Measurements from ENCODE around the gene FSIP1. TPM values are rescaled to one million over a fixed set of nuclear protein-coding genes. Genes with fewer than 3 reads are reported as not detected.

Gene FSIP1
- total RNA-seq, 1 donor: 3.6 TPM

GRCh38 chr15:39713846-39714245, 68.8 kb downstream of the FSIP1 start:
- H2AFZ ChIP-seq (ENCODE audit: low read length): no peak overlapping the region
- H3K27me3 ChIP-seq (ENCODE audit: insufficient read depth, low read length): no peaks in the 10 kb centered on the region
- peaks cover 7% of the 10 kb centered on the region for H3K4me1 ChIP-seq (ENCODE audit: insufficient read depth, low read length)
- H3K36me3 ChIP-seq (ENCODE audit: insufficient read depth, low read length): no peaks in the 10 kb centered on the region
- H3K9me3 ChIP-seq (ENCODE audit: low read depth, low read length): no peaks in the 10 kb centered on the region
- H3K4me2 ChIP-seq (ENCODE audit: insufficient read depth, low read length): no peak overlapping the region
- TF ChIP-seq, protein P1, sequence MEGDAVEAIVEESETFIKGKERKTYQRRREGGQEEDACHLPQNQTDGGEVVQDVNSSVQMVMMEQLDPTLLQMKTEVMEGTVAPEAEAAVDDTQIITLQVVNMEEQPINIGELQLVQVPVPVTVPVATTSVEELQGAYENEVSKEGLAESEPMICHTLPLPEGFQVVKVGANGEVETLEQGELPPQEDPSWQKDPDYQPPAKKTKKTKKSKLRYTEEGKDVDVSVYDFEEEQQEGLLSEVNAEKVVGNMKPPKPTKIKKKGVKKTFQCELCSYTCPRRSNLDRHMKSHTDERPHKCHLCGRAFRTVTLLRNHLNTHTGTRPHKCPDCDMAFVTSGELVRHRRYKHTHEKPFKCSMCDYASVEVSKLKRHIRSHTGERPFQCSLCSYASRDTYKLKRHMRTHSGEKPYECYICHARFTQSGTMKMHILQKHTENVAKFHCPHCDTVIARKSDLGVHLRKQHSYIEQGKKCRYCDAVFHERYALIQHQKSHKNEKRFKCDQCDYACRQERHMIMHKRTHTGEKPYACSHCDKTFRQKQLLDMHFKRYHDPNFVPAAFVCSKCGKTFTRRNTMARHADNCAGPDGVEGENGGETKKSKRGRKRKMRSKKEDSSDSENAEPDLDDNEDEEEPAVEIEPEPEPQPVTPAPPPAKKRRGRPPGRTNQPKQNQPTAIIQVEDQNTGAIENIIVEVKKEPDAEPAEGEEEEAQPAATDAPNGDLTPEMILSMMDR (IDR thresholded peaks at IDR 0.05; ENCODE audit: extremely low read depth, low read depth, low read length): no peak
- no peak overlapping the region for H3K4me3 ChIP-seq (ENCODE audit: insufficient read depth, low read length)
- H3K79me2 ChIP-seq (ENCODE audit: insufficient read depth, low read length): no peaks in the 10 kb centered on the region
- no peaks in the 10 kb centered on the region for H4K20me1 ChIP-seq (ENCODE audit: insufficient read depth, low read length)
- no peak overlapping the region for H3K27ac ChIP-seq (ENCODE audit: low read depth, low read length)
- DNase-seq (ENCODE audit: insufficient read length, low spot score, missing footprints): no peak

DNA sequence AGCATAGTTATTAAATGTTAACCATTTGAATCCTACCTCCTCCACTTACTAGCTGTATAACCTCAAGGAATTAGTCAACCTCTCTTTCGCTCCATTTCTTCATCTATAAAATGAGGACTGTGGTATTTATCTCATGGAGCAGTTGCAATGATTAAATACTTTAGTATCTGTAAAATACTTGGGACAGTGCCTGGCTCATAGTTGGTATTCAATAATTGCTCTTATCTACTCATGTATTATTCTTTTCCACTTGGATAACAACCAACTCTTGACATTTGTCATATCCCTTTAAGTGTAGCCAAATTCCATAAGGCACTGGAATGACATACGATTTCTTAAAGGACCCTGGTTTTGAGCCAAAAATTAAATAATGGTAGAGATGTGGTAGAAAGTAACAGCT, 72.0 kb downstream of the FSIP1 start:
- TF ChIP-seq, protein P1 (IDR thresholded peaks at IDR 0.05; ENCODE audit: extremely low read depth, low read depth, low read length): no peak
- no peak overlapping the region for H3K27ac ChIP-seq (ENCODE audit: low read depth, low read length)
- no peak for DNase-seq (ENCODE audit: insufficient read length, low spot score, missing footprints)
- no peak overlapping the region for H3K4me2 ChIP-seq (ENCODE audit: insufficient read depth, low read length)
- no peak overlapping the region for H3K4me3 ChIP-seq (ENCODE audit: insufficient read depth, low read length)
- H3K27me3 ChIP-seq (ENCODE audit: insufficient read depth, low read length): no peaks in the 10 kb centered on the region
- H3K36me3 ChIP-seq (ENCODE audit: insufficient read depth, low read length): no peaks in the 10 kb centered on the region
- no peak overlapping the region for H2AFZ ChIP-seq (ENCODE audit: low read length)
- no peaks in the 10 kb centered on the region for H3K9me3 ChIP-seq (ENCODE audit: low read depth, low read length)
- no peaks in the 10 kb centered on the region for H3K79me2 ChIP-seq (ENCODE audit: insufficient read depth, low read length)
- H3K4me1 ChIP-seq (ENCODE audit: insufficient read depth, low read length): peaks cover 6% of the 10 kb centered on the region
- no peaks in the 10 kb centered on the region for H4K20me1 ChIP-seq (ENCODE audit: insufficient read depth, low read length)

GRCh38 chr15:39709941-39710340, 72.7 kb downstream of the FSIP1 start:
- peaks cover 10% of the 10 kb centered on the region for H3K4me1 ChIP-seq (ENCODE audit: insufficient read depth, low read length)
- no peak overlapping the region for H3K4me3 ChIP-seq (ENCODE audit: insufficient read depth, low read length)
- H3K36me3 ChIP-seq (ENCODE audit: insufficient read depth, low read length): no peaks in the 10 kb centered on the region
- no peaks in the 10 kb centered on the region for H3K27me3 ChIP-seq (ENCODE audit: insufficient read depth, low read length)
- no peaks in the 10 kb centered on the region for H3K79me2 ChIP-seq (ENCODE audit: insufficient read depth, low read length)
- H3K4me2 ChIP-seq (ENCODE audit: insufficient read depth, low read length): no peak overlapping the region
- no peak for DNase-seq (ENCODE audit: insufficient read length, low spot score, missing footprints)
- no peak overlapping the region for H3K27ac ChIP-seq (ENCODE audit: low read depth, low read length)
- no peaks in the 10 kb centered on the region for H3K9me3 ChIP-seq (ENCODE audit: low read depth, low read length)
- H4K20me1 ChIP-seq (ENCODE audit: insufficient read depth, low read length): no peaks in the 10 kb centered on the region
- no peak overlapping the region for H2AFZ ChIP-seq (ENCODE audit: low read length)
- TF ChIP-seq, protein P1 (IDR thresholded peaks at IDR 0.05; ENCODE audit: extremely low read depth, low read depth, low read length): no peak

- Histone ChIP-seq H3K9me3 (ENCODE audit: low read depth, low read length) (no peaks in the 10 kb centered on the region), H3K36me3 (ENCODE audit: insufficient read depth, low read length) (no peaks in the 10 kb centered on the region), H3K4me3 (ENCODE audit: insufficient read depth, low read length) (no peak overlapping the region), H3K27me3 (ENCODE audit: insufficient read depth, low read length) (no peaks in the 10 kb centered on the region), H3K27ac (ENCODE audit: low read depth, low read length) (no peak overlapping the region), H3K79me2 (ENCODE audit: insufficient read depth, low read length) (no peaks in the 10 kb centered on the region), H4K20me1 (ENCODE audit: insufficient read depth, low read length) (no peaks in the 10 kb centered on the region), H2AFZ (ENCODE audit: low read length) (no peak overlapping the region), H3K4me2 (ENCODE audit: insufficient read depth, low read length) (no peak overlapping the region), H3K4me1 (ENCODE audit: insufficient read depth, low read length) (peaks cover 18% of the 10 kb centered on the region)
- no peak for DNase-seq (ENCODE audit: insufficient read length, low spot score, missing footprints)
- TF ChIP-seq, protein P1 (IDR thresholded peaks at IDR 0.05; ENCODE audit: extremely low read depth, low read depth, low read length): no peak
Observed at GRCh38 chr15:39706206-39706605, 76.4 kb downstream of the FSIP1 start.

Data from osteoblast (primary cell).